ENCODE measurements around the gene RTN4R. TPM values are rescaled to one million over a fixed set of nuclear protein-coding genes. Genes with fewer than 3 reads are reported as not detected.

Gene RTN4R
- total RNA-seq, 1 donor from 2014 or later, result 2.6 TPM

- no peak overlapping the region for H3K4me3 ChIP-seq (ENCODE audit: low read length in 3 of 3)
- H3K9ac ChIP-seq (ENCODE audit: low read depth in 1 of 3, low read length in 3 of 3), result no peak overlapping the region
- peaks cover 19 to 27% (median 25%) of the 10 kb centered on the region in 3 donors for H3K4me1 ChIP-seq (ENCODE audit: control insufficient read depth in 3 of 3, insufficient read depth in 3 of 3, low read length in 3 of 3)
- H3K36me3 ChIP-seq (ENCODE audit: control insufficient read depth in 3 of 3, insufficient read depth in 3 of 3, low read length in 3 of 3), result no peaks in the 10 kb centered on the region
- H3K27ac ChIP-seq (ENCODE audit: low read depth, low read length), result no peak overlapping the region
- no peaks in the 10 kb centered on the region for H3K9me3 ChIP-seq (ENCODE audit: control insufficient read depth in 3 of 3, low read length in 3 of 3)
- peaks cover 0 to 16% (median 13%) of the 10 kb centered on the region in 3 donors for H3K27me3 ChIP-seq (ENCODE audit: control insufficient read depth in 3 of 3, insufficient read depth in 3 of 3, low read length in 3 of 3)
Observed at GRCh38 chr22:20209761-20210250, 58.3 kb downstream of the RTN4R start.

- Histone ChIP-seq H3K36me3 (ENCODE audit: control insufficient read depth in 3 of 3, insufficient read depth in 3 of 3, low read length in 3 of 3) (no peaks in the 10 kb centered on the region), H3K27ac (ENCODE audit: low read depth, low read length) (no peak overlapping the region), H3K4me1 (ENCODE audit: control insufficient read depth in 3 of 3, insufficient read depth in 3 of 3, low read length in 3 of 3) (peaks cover 23 to 33% (median 30%) of the 10 kb centered on the region in 3 donors)
Observed at GRCh38 chr22:20208713-20209310, 59.3 kb downstream of the RTN4R start.

GRCh38 chr22:20207277-20208025 lies 60.7 kb downstream of the RTN4R start:
- Histone ChIP-seq H3K27me3 (ENCODE audit: control insufficient read depth in 3 of 3, insufficient read depth in 3 of 3, low read length in 3 of 3) (peaks cover 0 to 19% (median 10%) of the 10 kb centered on the region in 3 donors), H3K4me1 (ENCODE audit: control insufficient read depth in 3 of 3, insufficient read depth in 3 of 3, low read length in 3 of 3) (peaks cover 27 to 40% (median 34%) of the 10 kb centered on the region in 3 donors), H3K4me3 (ENCODE audit: low read length in 3 of 3) (peak overlapping the region; percentile 61 to 69 (median 67)), H3K9me3 (ENCODE audit: control insufficient read depth in 3 of 3, low read length in 3 of 3) (no peaks in the 10 kb centered on the region), H3K27ac (ENCODE audit: low read depth, low read length) (no peak overlapping the region), H3K9ac (ENCODE audit: low read depth in 1 of 3, low read length in 3 of 3) (peak overlapping the region in 2 of 3 donors; percentile 45 to 72), H3K36me3 (ENCODE audit: control insufficient read depth in 3 of 3, insufficient read depth in 3 of 3, low read length in 3 of 3) (no peaks in the 10 kb centered on the region)

More at GRCh38 chr22:20208713-20209310, 59.3 kb downstream of the RTN4R start:
- Histone ChIP-seq H3K27me3 (ENCODE audit: control insufficient read depth in 3 of 3, insufficient read depth in 3 of 3, low read length in 3 of 3) (peaks cover 0 to 16% (median 13%) of the 10 kb centered on the region in 3 donors), H3K9me3 (ENCODE audit: control insufficient read depth in 3 of 3, low read length in 3 of 3) (no peaks in the 10 kb centered on the region), H3K4me3 (ENCODE audit: low read length in 3 of 3) (no peak overlapping the region), H3K9ac (ENCODE audit: low read depth in 1 of 3, low read length in 3 of 3) (no peak overlapping the region)

- Histone ChIP-seq H3K27me3 (ENCODE audit: control insufficient read depth in 3 of 3, insufficient read depth in 3 of 3, low read length in 3 of 3) (peaks cover 0 to 25% (median 6%) of the 10 kb centered on the region in 3 donors), H3K36me3 (ENCODE audit: control insufficient read depth in 3 of 3, insufficient read depth in 3 of 3, low read length in 3 of 3) (no peaks in the 10 kb centered on the region), H3K27ac (ENCODE audit: low read depth, low read length) (peak overlapping the region; percentile 54), H3K4me3 (ENCODE audit: low read length in 3 of 3) (peak overlapping the region; percentile 61 to 69 (median 67)), H3K9me3 (ENCODE audit: control insufficient read depth in 3 of 3, low read length in 3 of 3) (no peaks in the 10 kb centered on the region), H3K4me1 (ENCODE audit: control insufficient read depth in 3 of 3, insufficient read depth in 3 of 3, low read length in 3 of 3) (peaks cover 25 to 34% (median 29%) of the 10 kb centered on the region in 3 donors), H3K9ac (ENCODE audit: low read depth in 1 of 3, low read length in 3 of 3) (peak overlapping the region; percentile 45 to 77 (median 72))
Observed at GRCh38 chr22:20206709-20207215, 61.4 kb downstream of the RTN4R start.

GRCh38 chr22:20205964-20206708 lies 62.0 kb downstream of the RTN4R start:
- H3K27ac ChIP-seq (ENCODE audit: low read depth, low read length), result peak overlapping the region; percentile 54
- peak overlapping the region; percentile 61 to 69 (median 67) for H3K4me3 ChIP-seq (ENCODE audit: low read length in 3 of 3)
- peaks cover 23 to 28% (median 23%) of the 10 kb centered on the region in 3 donors for H3K4me1 ChIP-seq (ENCODE audit: control insufficient read depth in 3 of 3, insufficient read depth in 3 of 3, low read length in 3 of 3)
- peaks cover 0 to 27% (median 4%) of the 10 kb centered on the region in 3 donors for H3K27me3 ChIP-seq (ENCODE audit: control insufficient read depth in 3 of 3, insufficient read depth in 3 of 3, low read length in 3 of 3)
- no peaks in the 10 kb centered on the region for H3K36me3 ChIP-seq (ENCODE audit: control insufficient read depth in 3 of 3, insufficient read depth in 3 of 3, low read length in 3 of 3)
- H3K9ac ChIP-seq (ENCODE audit: low read depth in 1 of 3, low read length in 3 of 3), result peak overlapping the region; percentile 45 to 77 (median 72)
- H3K9me3 ChIP-seq (ENCODE audit: control insufficient read depth in 3 of 3, low read length in 3 of 3), result no peaks in the 10 kb centered on the region

GRCh38 chr22:20205464-20205963 lies 62.6 kb downstream of the RTN4R start:
- Histone ChIP-seq H3K27me3 (ENCODE audit: control insufficient read depth in 3 of 3, insufficient read depth in 3 of 3, low read length in 3 of 3) (peaks cover 0 to 21% (median 6%) of the 10 kb centered on the region in 3 donors), H3K9me3 (ENCODE audit: control insufficient read depth in 3 of 3, low read length in 3 of 3) (no peaks in the 10 kb centered on the region), H3K4me3 (ENCODE audit: low read length in 3 of 3) (no peak overlapping the region), H3K9ac (ENCODE audit: low read depth in 1 of 3, low read length in 3 of 3) (no peak overlapping the region), H3K36me3 (ENCODE audit: control insufficient read depth in 3 of 3, insufficient read depth in 3 of 3, low read length in 3 of 3) (no peaks in the 10 kb centered on the region), H3K27ac (ENCODE audit: low read depth, low read length) (peak overlapping the region; percentile 54), H3K4me1 (ENCODE audit: control insufficient read depth in 3 of 3, insufficient read depth in 3 of 3, low read length in 3 of 3) (peaks cover 22 to 26% (median 23%) of the 10 kb centered on the region in 3 donors)

GRCh38 chr22:20204806-20205205 lies 63.3 kb downstream of the RTN4R start:
- H3K27ac ChIP-seq (ENCODE audit: low read depth, low read length), result no peak overlapping the region
- peaks cover 0 to 21% (median 13%) of the 10 kb centered on the region in 3 donors for H3K27me3 ChIP-seq (ENCODE audit: control insufficient read depth in 3 of 3, insufficient read depth in 3 of 3, low read length in 3 of 3)
- H3K9me3 ChIP-seq (ENCODE audit: control insufficient read depth in 3 of 3, low read length in 3 of 3), result no peaks in the 10 kb centered on the region
- H3K36me3 ChIP-seq (ENCODE audit: control insufficient read depth in 3 of 3, insufficient read depth in 3 of 3, low read length in 3 of 3), result no peaks in the 10 kb centered on the region
- peak overlapping the region in 1 of 3 donors; percentile 54 for H3K9ac ChIP-seq (ENCODE audit: low read depth in 1 of 3, low read length in 3 of 3)
- peaks cover 22 to 26% (median 23%) of the 10 kb centered on the region in 3 donors for H3K4me1 ChIP-seq (ENCODE audit: control insufficient read depth in 3 of 3, insufficient read depth in 3 of 3, low read length in 3 of 3)
- H3K4me3 ChIP-seq (ENCODE audit: low read length in 3 of 3), result no peak overlapping the region

GRCh38 chr22:20204311-20204710 lies 63.8 kb downstream of the RTN4R start:
- Histone ChIP-seq H3K9ac (ENCODE audit: low read depth in 1 of 3, low read length in 3 of 3) (no peak overlapping the region), H3K27me3 (ENCODE audit: control insufficient read depth in 3 of 3, insufficient read depth in 3 of 3, low read length in 3 of 3) (peaks cover 0 to 25% (median 14%) of the 10 kb centered on the region in 3 donors), H3K9me3 (ENCODE audit: control insufficient read depth in 3 of 3, low read length in 3 of 3) (no peaks in the 10 kb centered on the region), H3K36me3 (ENCODE audit: control insufficient read depth in 3 of 3, insufficient read depth in 3 of 3, low read length in 3 of 3) (no peaks in the 10 kb centered on the region), H3K27ac (ENCODE audit: low read depth, low read length) (peak overlapping the region; percentile 12), H3K4me3 (ENCODE audit: low read length in 3 of 3) (no peak overlapping the region), H3K4me1 (ENCODE audit: control insufficient read depth in 3 of 3, insufficient read depth in 3 of 3, low read length in 3 of 3) (peaks cover 22 to 26% (median 23%) of the 10 kb centered on the region in 3 donors)

GRCh38 chr22:20203552-20204201 lies 64.4 kb downstream of the RTN4R start:
- Histone ChIP-seq H3K4me3 (ENCODE audit: low read length in 3 of 3) (no peak overlapping the region), H3K27ac (ENCODE audit: low read depth, low read length) (peak overlapping the region; percentile 47), H3K9me3 (ENCODE audit: control insufficient read depth in 3 of 3, low read length in 3 of 3) (no peaks in the 10 kb centered on the region), H3K4me1 (ENCODE audit: control insufficient read depth in 3 of 3, insufficient read depth in 3 of 3, low read length in 3 of 3) (peaks cover 22 to 26% (median 23%) of the 10 kb centered on the region in 3 donors), H3K36me3 (ENCODE audit: control insufficient read depth in 3 of 3, insufficient read depth in 3 of 3, low read length in 3 of 3) (no peaks in the 10 kb centered on the region), H3K27me3 (ENCODE audit: control insufficient read depth in 3 of 3, insufficient read depth in 3 of 3, low read length in 3 of 3) (peaks cover 0 to 20% (median 14%) of the 10 kb centered on the region in 3 donors), H3K9ac (ENCODE audit: low read depth in 1 of 3, low read length in 3 of 3) (no peak overlapping the region)

Data from skeletal muscle tissue (tissue), 4 donors.